Neural cell (in vitro differentiated cells): Measurements from ENCODE around the gene STS. TPM values are rescaled to one million over a fixed set of nuclear protein-coding genes. Genes with fewer than 3 reads are reported as not detected.

Source experiments
- H2AFZ ChIP-seq: fragments of 200-600, 300-800 bp; sonication (generic), shearing (Covaris generic); 2 replicates; pipeline ENCODE4 v1.6.0; 2014; ENCODE audit warnings: low read depth, mild to moderate bottlenecking, antibody characterized with exemption, low read length, moderate library complexity
- H3F3A ChIP-seq: fragments of 200-600 bp; shearing (Covaris generic); 2 replicates; pipeline ENCODE4 v1.6.1; 2016; ENCODE audit warnings: mild to moderate bottlenecking, moderate library complexity, mixed read lengths, antibody characterized with exemption, low read length; ENCODE audit not compliant: insufficient read depth, poor library complexity, severe bottlenecking
- H3K27ac ChIP-seq: fragments of 200-600, 300-800 bp; sonication (generic), shearing (Covaris generic); 2 replicates; pipeline ENCODE4 v1.5.1; 2014; ENCODE audit warnings: mild to moderate bottlenecking, low read length, moderate library complexity
- H3K27me3 ChIP-seq: fragments of 300-800, 200-600 bp; sonication (generic), shearing (Covaris generic); 2 replicates; pipeline ENCODE4 v1.6.0; 2014; ENCODE audit warnings: mild to moderate bottlenecking, low read depth, low read length, moderate library complexity; ENCODE audit not compliant: insufficient read depth
- H3K36me3 ChIP-seq: fragments of 300-800, 200-600 bp; sonication (generic), shearing (Covaris generic); 2 replicates; pipeline ENCODE4 v1.5.1; 2014; ENCODE audit warnings: mild to moderate bottlenecking, antibody characterized with exemption, low read length, moderate library complexity; ENCODE audit not compliant: insufficient read depth
- H3K4me2 ChIP-seq: fragments of 300-800, 200-600 bp; sonication (generic), shearing (Covaris generic); 2 replicates; pipeline ENCODE4 v1.6.0; 2014; ENCODE audit warnings: mild to moderate bottlenecking, low read length
- H3K4me3 ChIP-seq: fragments of 300-800, 200-600 bp; sonication (generic), shearing (Covaris generic); 2 replicates; pipeline ENCODE4 v1.5.1; 2014; ENCODE audit warnings: mild to moderate bottlenecking, low read length, moderate library complexity
- H3K79me2 ChIP-seq: fragments of 200-600 bp; shearing (Covaris generic); replicated peaks from 2 replicates; pipeline ENCODE4 v1.6.0; 2014; ENCODE audit warnings: mild to moderate bottlenecking, low read length, moderate library complexity; ENCODE audit not compliant: insufficient read depth
- H3K9ac ChIP-seq: fragments of 300-800, 200-600 bp; sonication (generic), shearing (Covaris generic); 2 replicates; pipeline ENCODE4 v1.6.1; 2016; ENCODE audit warnings: mild to moderate bottlenecking, low read length, mixed read lengths
- H3K9me2 ChIP-seq: fragments of 200-600 bp; shearing (Covaris generic); 2 replicates; pipeline ENCODE4 v1.6.1; 2016; ENCODE audit warnings: mild to moderate bottlenecking, low read length, mixed read lengths; ENCODE audit not compliant: insufficient read depth
- H3K9me3 ChIP-seq: fragments of 200-600, 300-800 bp; sonication (generic), shearing (Covaris generic); 2 replicates; pipeline ENCODE4 v1.6.1; 2016; ENCODE audit warnings: mild to moderate bottlenecking, mixed run types, low read length, moderate library complexity, mixed read lengths
- H4K20me1 ChIP-seq: fragments of 200-600 bp; shearing (Covaris generic); 2 replicates; pipeline ENCODE4 v1.6.1; 2016; ENCODE audit warnings: mild to moderate bottlenecking, mixed run types; ENCODE audit not compliant: insufficient read depth
- CTCF ChIP-seq: fragments of 450-650 bp; IDR thresholded peaks from 2 replicates; pipeline ENCODE4 v1.5.1; 2014; ENCODE audit warnings: antibody characterized with exemption, mild to moderate bottlenecking, moderate library complexity; ENCODE audit not compliant: poor library complexity, severe bottlenecking
- EP300 ChIP-seq: fragments of 450-650 bp; conservative IDR thresholded peaks from 2 replicates; pipeline ENCODE4 v1.6.1; 2014; ENCODE audit warnings: antibody characterized with exemption, mild to moderate bottlenecking, moderate library complexity; ENCODE audit not compliant: poor library complexity, severe bottlenecking
- EZH2 ChIP-seq: fragments of 200-600, 300-800 bp; shearing (Covaris generic), sonication (generic); IDR thresholded peaks from 2 replicates; pipeline ENCODE4 v1.6.1; 2014; ENCODE audit warnings: antibody characterized with exemption, low read length, borderline replicate concordance, mild to moderate bottlenecking; ENCODE audit not compliant: insufficient read depth, poor library complexity, severe bottlenecking
- MXI1 ChIP-seq: fragments of 450-650 bp; conservative IDR thresholded peaks from 2 replicates; pipeline ENCODE4 v1.6.1; 2014; ENCODE audit warnings: antibody characterized with exemption, mild to moderate bottlenecking; ENCODE audit not compliant: poor library complexity, severe bottlenecking
- POLR2AphosphoS5 ChIP-seq: IDR thresholded peaks from 2 replicates; pipeline ENCODE4 v1.6.1; 2012
- RAD21 ChIP-seq: fragments of 450-650 bp; conservative IDR thresholded peaks from 2 replicates; pipeline ENCODE4 v1.6.1; 2014; ENCODE audit warnings: antibody characterized with exemption, mild to moderate bottlenecking, moderate library complexity
- SMC3 ChIP-seq: fragments of 450-650 bp; conservative IDR thresholded peaks from 2 replicates; pipeline ENCODE4 v1.6.1; 2014; ENCODE audit warnings: antibody characterized with exemption, mild to moderate bottlenecking, moderate library complexity; ENCODE audit not compliant: poor library complexity
- TAF1 ChIP-seq: IDR thresholded peaks from 2 replicates; pipeline ENCODE4 v1.6.1; 2012; ENCODE audit warnings: low read depth
- polyA plus RNA-seq: library from polyadenylated mRNA; depleted of rRNA; stranded (reverse); fragments of >200 nt; gene quantifications from 2 replicates; pipeline ENCODE4 v1.2.3, GENCODE V29; 2014
- TF ChIP-seq, protein P1 (sequence below): IDR thresholded peaks from 2 replicates; pipeline ENCODE4 v1.6.1; 2012; ENCODE audit warnings: borderline replicate concordance

STS gene
- polyA plus RNA-seq, 1 donor from 2014 or later: 1.7 TPM

GRCh38 chrX:7111518-7111917 lies 36.0 kb upstream of the STS start:
- Histone ChIP-seq H3K9me3 (no peaks in the 10 kb centered on the region), H3K4me3 (no peak overlapping the region)

GRCh38 chrX:7112071-7112470 lies 35.4 kb upstream of the STS start:
- Histone ChIP-seq H3K27ac (no peak overlapping the region), H3K27me3 (no peaks in the 10 kb centered on the region), H3K9ac (no peak overlapping the region), H2AFZ (no peak overlapping the region), H3K36me3 (no peaks in the 10 kb centered on the region), H3K9me3 (no peaks in the 10 kb centered on the region), H3K4me3 (no peak overlapping the region), H3K9me2 (no peaks in the 10 kb centered on the region), H3F3A (no peaks in the 10 kb centered on the region), H3K79me2 (no peaks in the 10 kb centered on the region), H3K4me2 (no peak overlapping the region), H4K20me1 (no peaks in the 10 kb centered on the region)
- TF ChIP-seq RAD21: no peak
- TF ChIP-seq EZH2: no peak
- no peak for TF ChIP-seq EP300
- TF ChIP-seq CTCF: no peak
- TF ChIP-seq POLR2AphosphoS5: no peak
- no peak for TF ChIP-seq MXI1
- TF ChIP-seq TAF1: no peak
- TF ChIP-seq, protein P1, sequence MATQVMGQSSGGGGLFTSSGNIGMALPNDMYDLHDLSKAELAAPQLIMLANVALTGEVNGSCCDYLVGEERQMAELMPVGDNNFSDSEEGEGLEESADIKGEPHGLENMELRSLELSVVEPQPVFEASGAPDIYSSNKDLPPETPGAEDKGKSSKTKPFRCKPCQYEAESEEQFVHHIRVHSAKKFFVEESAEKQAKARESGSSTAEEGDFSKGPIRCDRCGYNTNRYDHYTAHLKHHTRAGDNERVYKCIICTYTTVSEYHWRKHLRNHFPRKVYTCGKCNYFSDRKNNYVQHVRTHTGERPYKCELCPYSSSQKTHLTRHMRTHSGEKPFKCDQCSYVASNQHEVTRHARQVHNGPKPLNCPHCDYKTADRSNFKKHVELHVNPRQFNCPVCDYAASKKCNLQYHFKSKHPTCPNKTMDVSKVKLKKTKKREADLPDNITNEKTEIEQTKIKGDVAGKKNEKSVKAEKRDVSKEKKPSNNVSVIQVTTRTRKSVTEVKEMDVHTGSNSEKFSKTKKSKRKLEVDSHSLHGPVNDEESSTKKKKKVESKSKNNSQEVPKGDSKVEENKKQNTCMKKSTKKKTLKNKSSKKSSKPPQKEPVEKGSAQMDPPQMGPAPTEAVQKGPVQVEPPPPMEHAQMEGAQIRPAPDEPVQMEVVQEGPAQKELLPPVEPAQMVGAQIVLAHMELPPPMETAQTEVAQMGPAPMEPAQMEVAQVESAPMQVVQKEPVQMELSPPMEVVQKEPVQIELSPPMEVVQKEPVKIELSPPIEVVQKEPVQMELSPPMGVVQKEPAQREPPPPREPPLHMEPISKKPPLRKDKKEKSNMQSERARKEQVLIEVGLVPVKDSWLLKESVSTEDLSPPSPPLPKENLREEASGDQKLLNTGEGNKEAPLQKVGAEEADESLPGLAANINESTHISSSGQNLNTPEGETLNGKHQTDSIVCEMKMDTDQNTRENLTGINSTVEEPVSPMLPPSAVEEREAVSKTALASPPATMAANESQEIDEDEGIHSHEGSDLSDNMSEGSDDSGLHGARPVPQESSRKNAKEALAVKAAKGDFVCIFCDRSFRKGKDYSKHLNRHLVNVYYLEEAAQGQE: no peak
- no peak for TF ChIP-seq SMC3

More at GRCh38 chrX:7111518-7111917, 36.0 kb upstream of the STS start:
- no peak for TF ChIP-seq TAF1
- H3K9ac ChIP-seq: no peak overlapping the region
- H3K27me3 ChIP-seq: no peaks in the 10 kb centered on the region
- no peaks in the 10 kb centered on the region for H3F3A ChIP-seq
- H2AFZ ChIP-seq: no peak overlapping the region
- H3K36me3 ChIP-seq: no peaks in the 10 kb centered on the region
- H3K9me2 ChIP-seq: no peaks in the 10 kb centered on the region
- H3K4me2 ChIP-seq: no peak overlapping the region
- no peaks in the 10 kb centered on the region for H4K20me1 ChIP-seq
- H3K79me2 ChIP-seq: no peaks in the 10 kb centered on the region
- no peak overlapping the region for H3K27ac ChIP-seq

DNA sequence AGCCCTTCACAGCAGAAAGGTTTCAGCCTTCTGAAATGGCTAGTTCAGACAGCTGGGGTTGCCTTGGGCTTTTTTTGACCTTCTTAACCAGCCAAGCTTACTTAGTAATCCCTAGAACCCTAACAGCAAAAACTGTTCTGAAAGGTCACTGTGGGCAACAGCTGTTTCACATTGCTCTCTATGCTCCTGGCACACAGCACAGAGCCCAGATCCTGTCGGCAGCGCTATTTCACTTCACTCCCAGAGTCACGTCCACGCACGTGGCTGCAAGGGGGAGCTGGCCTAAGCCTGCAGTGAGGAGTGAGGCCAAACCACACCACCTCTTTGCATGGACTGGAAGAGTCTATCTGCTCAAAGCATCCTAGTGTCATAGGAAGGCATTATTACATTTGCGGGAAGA lies 32.0 kb upstream of the STS start:
- Histone ChIP-seq H3K9ac (no peak overlapping the region), H2AFZ (no peak overlapping the region), H3K27me3 (no peaks in the 10 kb centered on the region), H3K4me2 (no peak overlapping the region), H4K20me1 (no peaks in the 10 kb centered on the region), H3K27ac (no peak overlapping the region), H3K9me3 (no peaks in the 10 kb centered on the region), H3K4me3 (no peak overlapping the region), H3K9me2 (no peaks in the 10 kb centered on the region), H3F3A (no peaks in the 10 kb centered on the region), H3K79me2 (no peaks in the 10 kb centered on the region), H3K36me3 (no peaks in the 10 kb centered on the region)
- TF ChIP-seq, protein P1: no peak
